GM15510 (cell line): Measurements from ENCODE around the gene SCARF2.

Experiments used
- POLR2A ChIP-seq: IDR thresholded peaks from 3 replicates; pipeline ENCODE4 v1.6.1; 2011; ENCODE audit warnings: borderline replicate concordance; ENCODE audit not compliant: insufficient read length; ENCODE audit errors: extremely low read depth

Gene SCARF2

DNA sequence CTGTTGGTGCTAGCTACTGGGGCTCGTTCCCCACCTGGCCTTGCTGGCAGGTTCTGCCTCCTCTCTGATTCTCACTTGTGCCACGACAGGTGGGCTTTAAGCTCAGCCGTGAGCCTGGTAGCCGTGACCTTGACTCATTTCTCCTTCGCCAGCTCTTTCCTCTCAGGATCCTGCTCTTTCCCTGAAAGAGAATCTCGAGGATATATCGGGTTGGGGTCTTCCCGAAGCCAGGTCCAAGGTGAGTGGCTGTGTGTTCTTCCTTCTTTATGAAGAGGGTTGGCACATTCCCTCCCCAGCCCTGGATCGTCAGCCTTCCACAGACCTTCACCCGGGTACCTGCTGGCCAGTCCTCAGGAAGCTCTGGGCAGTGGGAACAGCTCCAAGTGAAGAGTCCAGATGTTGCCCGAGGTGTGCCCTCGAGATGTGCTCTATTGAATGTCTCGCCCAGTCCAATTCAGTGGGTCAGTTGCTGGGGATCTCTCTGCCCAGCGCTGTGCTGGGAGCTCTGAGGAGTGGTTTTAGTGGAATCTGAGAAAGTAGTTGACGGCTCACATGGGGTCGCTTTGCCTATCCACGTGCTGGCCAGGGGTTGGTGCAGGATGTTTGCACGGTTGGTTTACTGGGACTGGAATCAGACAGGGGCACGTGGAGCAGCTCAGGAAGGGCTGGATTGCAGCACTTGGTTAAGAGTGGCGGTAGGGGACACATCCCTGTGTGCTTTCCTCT is 42.3 kb downstream of the SCARF2 start:
- no peak for TF ChIP-seq POLR2A

- TF ChIP-seq POLR2A = peak; percentile 87
Measured at GRCh38 chr22:20393705-20394476, 43.7 kb downstream of the SCARF2 start, which contains the start of gene ZNF74. ZNF74 (plus strand) TSS chr22:20394151; CDS start chr22:20394629, 478 bp downstream.

DNA sequence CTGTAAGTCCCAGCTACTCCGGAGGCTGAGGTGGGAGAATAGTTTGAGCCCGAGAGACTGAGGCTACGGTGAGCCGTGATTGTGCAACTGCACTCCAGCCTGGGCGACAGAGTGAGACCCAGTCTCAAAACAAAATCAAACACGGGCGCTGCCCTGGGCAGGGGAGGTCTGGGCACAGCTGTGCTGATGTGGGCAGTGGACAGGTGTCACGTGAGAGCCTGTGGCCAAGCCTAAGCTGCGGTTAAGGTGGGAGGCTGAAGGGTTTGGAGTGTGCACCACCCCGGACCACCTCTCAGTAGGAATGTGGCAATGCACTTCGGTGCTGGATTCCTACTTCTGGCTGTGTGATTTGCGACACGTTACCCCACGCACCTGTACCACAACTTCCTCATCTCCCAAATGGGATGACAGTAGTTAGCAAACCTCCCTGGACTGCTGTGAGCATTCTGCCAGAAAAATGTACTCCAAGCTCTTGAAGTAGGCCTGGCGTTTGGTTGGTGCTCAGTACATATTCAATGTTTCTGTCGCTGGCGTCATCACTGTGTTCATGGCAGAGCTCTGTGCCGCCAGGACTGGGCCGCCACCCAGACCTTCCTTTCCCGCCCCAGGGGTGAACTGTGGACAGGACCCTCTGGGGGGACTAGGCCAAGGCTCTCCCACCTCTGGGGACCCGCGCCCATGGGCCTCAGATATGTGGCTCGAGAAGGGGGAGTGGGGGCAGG is 44.5 kb downstream of the SCARF2 start:
- no peak for TF ChIP-seq POLR2A

GRCh38 chr22:20391222-20391621 is 46.4 kb downstream of the SCARF2 start:
- no peak for TF ChIP-seq POLR2A

DNA sequence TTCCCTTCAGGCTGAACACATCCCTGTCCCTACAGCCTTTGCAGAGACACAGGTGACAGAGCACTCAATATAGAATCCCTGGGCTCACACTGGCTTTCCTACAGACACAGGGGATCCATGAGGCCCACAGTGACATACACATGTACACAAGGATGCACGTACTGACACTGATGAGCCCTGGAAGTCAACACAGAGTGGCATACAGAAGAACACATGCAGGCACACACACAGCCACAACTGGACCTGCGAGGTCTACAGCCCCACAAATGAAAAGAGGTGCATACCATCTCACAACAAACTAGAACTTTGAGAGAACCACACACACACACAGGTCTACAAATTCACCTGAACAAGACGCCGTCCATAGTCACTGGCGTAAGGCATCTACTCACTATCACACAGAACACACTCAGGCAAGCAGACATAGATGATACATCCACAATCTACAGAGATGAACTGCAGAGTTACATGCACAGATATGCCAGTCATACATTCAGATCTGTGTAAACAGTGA is 47.2 kb downstream of the SCARF2 start:
- no peak for TF ChIP-seq POLR2A

GRCh38 chr22:20389288-20389687 is 48.3 kb downstream of the SCARF2 start:
- TF ChIP-seq POLR2A = no peak

DNA sequence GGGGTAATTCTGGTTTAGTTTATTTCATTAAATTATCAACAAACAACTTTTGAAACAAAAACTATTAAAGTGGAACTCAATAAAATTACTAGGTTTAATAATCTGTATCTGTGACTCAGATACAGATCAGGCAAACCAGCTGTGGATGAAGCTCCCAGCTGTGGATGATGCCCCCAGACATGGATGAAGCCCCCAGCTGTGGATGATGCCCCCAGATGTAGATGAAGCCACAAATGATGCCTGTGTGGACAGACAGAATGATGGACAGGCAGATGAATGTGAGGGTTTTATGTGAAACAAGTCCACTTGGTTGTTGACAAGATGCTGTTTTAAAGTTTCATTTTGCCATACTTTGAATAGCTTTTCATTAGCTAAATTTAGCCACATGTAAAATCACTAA is 49.4 kb downstream of the SCARF2 start:
- TF ChIP-seq POLR2A = no peak

- no peak for TF ChIP-seq POLR2A
Measured at GRCh38 chr22:20386972-20387371, 50.7 kb downstream of the SCARF2 start.

- no peak for TF ChIP-seq POLR2A
Measured at GRCh38 chr22:20386336-20386735, 51.3 kb downstream of the SCARF2 start.

DNA sequence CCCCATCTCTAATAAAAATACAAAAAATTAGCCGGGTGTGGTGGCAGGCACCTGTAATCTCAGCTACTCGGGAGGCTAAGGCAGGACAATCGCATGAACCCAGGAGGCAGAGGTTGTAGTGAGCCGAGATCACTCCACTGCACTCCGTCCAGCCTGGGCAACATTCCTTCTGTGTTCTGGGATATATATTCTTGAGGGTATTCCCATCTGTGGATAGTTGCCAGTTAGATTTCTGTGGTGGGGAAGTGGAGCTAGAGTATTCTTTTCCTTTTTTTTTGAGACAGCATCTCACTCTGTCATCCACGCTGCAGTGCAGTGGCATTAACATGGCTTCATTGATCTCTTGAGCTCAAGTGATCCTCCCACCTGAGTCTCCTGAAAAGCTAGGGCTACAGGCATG is 52.8 kb downstream of the SCARF2 start:
- no peak for TF ChIP-seq POLR2A

- no peak for TF ChIP-seq POLR2A
Measured at GRCh38 chr22:20384171-20384570, 53.5 kb downstream of the SCARF2 start.

GRCh38 chr22:20383538-20383937 is 54.1 kb downstream of the SCARF2 start:
- TF ChIP-seq POLR2A = no peak

DNA sequence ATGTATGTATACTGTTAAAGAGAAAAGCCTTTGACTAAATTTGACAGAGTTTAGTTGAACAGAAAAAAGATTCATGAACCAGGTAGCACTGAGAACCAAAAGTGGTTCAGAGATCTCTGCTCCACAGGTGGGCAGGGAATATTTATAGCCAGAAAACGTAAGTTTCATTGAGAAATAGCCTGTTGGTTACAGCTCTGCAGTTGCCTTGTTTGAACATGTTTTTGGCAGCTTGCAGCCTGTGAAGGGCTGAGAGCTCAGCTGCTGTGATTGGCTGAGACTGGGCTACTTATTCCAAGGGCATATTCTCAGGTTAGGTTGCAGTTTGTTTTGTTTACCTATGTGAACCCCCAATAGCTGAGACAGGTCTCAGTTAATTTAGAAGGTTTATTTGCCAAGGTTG is 57.1 kb downstream of the SCARF2 start:
- TF ChIP-seq POLR2A = no peak

DNA sequence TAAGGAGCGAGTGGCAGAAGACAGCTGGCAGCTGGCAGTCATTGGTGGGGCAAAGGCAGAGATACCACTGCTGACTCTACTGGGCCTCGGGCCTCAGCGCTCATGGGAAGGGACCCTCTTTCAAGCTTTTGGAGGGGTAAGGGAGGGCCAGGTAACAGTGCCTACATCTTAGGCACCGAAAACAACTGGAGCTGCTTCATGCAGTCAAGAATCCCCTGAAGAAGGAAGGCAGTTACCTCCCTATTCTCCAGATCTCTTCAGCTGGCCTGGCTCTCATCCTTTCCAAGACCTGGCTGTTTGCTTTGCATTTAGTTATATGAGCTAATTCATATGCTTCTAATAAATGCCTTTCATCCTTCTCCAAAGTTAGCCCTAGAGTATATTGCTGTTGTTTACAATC is 59.5 kb downstream of the SCARF2 start:
- no peak for TF ChIP-seq POLR2A
